Kidney (tissue), 14 donors: ENCODE measurements around the gene ARHGEF26. TPM values are rescaled to one million over a fixed set of nuclear protein-coding genes. Genes with fewer than 3 reads are reported as not detected.

Experiments
- DNase-seq, 5 donors: peaks; one replicate each; pipeline ENCODE4 v3.0.0-alpha.2; 2013 to 2020
- FAIRE-seq: peaks from 2 replicates; lab custom pipeline; 2012; peaks lifted over from hg19 to GRCh38; lab: Jason Lieb, UNC
- H3K27ac ChIP-seq, 2 donors: one replicate each; pipeline ENCODE4 v1.7.0; 2013; ENCODE audit warnings: low read depth in 2 of 2, low read length in 2 of 2, inconsistent platforms in 1 of 2
- H3K27me3 ChIP-seq: one replicate; pipeline ENCODE4 v1.7.1; 2013; ENCODE audit warnings: low read length, inconsistent platforms; ENCODE audit not compliant: control insufficient read depth, insufficient read depth
- H3K36me3 ChIP-seq, 3 donors: one replicate each; pipeline versions ENCODE4 v1.7.0 to v1.7.1; 2013; ENCODE audit warnings: low read length in 3 of 3, control low read depth in 1 of 3, inconsistent platforms in 1 of 3; ENCODE audit not compliant: insufficient read depth in 3 of 3, control insufficient read depth in 2 of 3
- H3K4me1 ChIP-seq, 3 donors: one replicate each; pipeline versions ENCODE4 v1.7.0 to v1.7.1; 2013; ENCODE audit warnings: low read length in 3 of 3, inconsistent platforms in 1 of 3, low read depth in 1 of 3; ENCODE audit not compliant: control insufficient read depth in 2 of 3, insufficient read depth in 2 of 3
- H3K4me3 ChIP-seq, 3 donors: one replicate each; pipeline versions ENCODE4 v1.7.0 to v1.8.1; 2013; ENCODE audit warnings: low read length in 3 of 3, control low read depth in 1 of 3, inconsistent platforms in 1 of 3
- H3K9ac ChIP-seq, 3 donors: one replicate each; pipeline versions ENCODE4 v1.7.0 to v1.7.1; 2013; ENCODE audit warnings: low read length in 3 of 3, control low read depth in 1 of 3, inconsistent platforms in 1 of 3
- H3K9me3 ChIP-seq, 3 donors: one replicate each; pipeline versions ENCODE4 v1.7.0 to v1.7.1; 2013; ENCODE audit warnings: low read length in 3 of 3, control low read depth in 1 of 3, inconsistent platforms in 1 of 3; ENCODE audit not compliant: control insufficient read depth in 2 of 3, insufficient read depth in 1 of 3
- intact Hi-C: fragments of 100-400 bp; cut with DNase I; formaldehyde crosslinking; loops from one replicate; pipeline ENCODE4 v1.11.1; 2022
- polyA plus RNA-seq: library from polyadenylated mRNA; stranded (reverse); fragments of 350-450 nt; fragmentation: Illumina TruSeq; extraction: RNeasy Lipid Tissue Mini Kit (QIAGEN cat#74804); gene quantifications from one replicate; pipeline ENCODE4 v1.2.3, GENCODE V29; 2014; ENCODE audit warnings: low read depth, low replicate concordance; ENCODE audit not compliant: insufficient read depth
- total RNA-seq: library from RNA; stranded (reverse); fragmentation: NEBNext Ultra II Directional; extraction: Animal tissue kit (Norgen Biotek cat#: 25700); gene quantifications from one replicate; pipeline ENCODE4 v1.2.1, GENCODE V29; 2021
- TF ChIP-seq, protein P1 (sequence below): IDR thresholded peaks from 3 replicates; pipeline ENCODE4 v1.5.1; 2012; ENCODE audit warnings: mild to moderate bottlenecking, moderate library complexity, borderline replicate concordance; ENCODE audit not compliant: insufficient read depth; ENCODE audit errors: extremely low read depth
- donor health status: control.
- donor health status: control.
- donor health status: control.
- donor health status: control.
- donor health status: control.
- donor health status: DM: yes; HTN: yes; CAD: no.
- donor health status: Normal renal cell carcinoma (clear cell type).

Gene ARHGEF26
- total and polyA plus RNA-seq, 2 donors from 2014 or later, result 3.9 to 4.8 TPM

DNA sequence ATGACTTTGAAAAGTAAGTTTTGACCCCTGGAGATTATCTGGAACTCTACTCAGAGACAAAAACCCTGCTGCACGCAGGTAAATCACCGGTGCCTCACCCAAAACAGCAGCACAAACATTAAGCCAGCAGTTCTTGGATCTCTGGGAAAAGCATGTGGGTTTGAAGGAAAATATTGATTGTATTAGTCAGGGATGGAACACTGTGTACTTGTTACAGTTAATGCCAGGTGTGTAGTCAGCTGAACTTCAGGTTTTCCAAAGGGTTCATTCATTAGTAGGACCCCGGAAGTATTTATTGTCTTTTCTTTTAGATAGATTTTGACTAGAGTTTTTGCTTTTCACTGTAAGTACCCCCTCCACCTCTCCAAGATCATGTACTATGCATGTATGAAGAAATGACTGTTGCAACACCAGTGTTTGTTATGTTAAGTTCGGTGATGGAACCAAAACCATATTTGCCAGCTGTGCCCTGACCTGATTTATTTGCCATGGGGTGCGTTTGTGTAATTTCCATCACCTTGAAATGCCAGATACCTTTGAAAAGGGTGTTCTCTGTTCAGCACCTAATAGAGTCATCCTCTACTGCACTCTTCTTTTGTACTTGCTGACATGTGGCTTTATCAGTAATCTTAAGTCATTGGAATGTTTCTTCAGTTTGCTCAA lies 14.5 kb downstream of the ARHGEF26 start:
- DNase-seq (no peak), FAIRE-seq (no peak)
- intact Hi-C loops, result no loop called here
- no peak overlapping the region for H3K9ac ChIP-seq
- H3K27me3 ChIP-seq, result no peaks in the 10 kb centered on the region
- TF ChIP-seq, protein P1, sequence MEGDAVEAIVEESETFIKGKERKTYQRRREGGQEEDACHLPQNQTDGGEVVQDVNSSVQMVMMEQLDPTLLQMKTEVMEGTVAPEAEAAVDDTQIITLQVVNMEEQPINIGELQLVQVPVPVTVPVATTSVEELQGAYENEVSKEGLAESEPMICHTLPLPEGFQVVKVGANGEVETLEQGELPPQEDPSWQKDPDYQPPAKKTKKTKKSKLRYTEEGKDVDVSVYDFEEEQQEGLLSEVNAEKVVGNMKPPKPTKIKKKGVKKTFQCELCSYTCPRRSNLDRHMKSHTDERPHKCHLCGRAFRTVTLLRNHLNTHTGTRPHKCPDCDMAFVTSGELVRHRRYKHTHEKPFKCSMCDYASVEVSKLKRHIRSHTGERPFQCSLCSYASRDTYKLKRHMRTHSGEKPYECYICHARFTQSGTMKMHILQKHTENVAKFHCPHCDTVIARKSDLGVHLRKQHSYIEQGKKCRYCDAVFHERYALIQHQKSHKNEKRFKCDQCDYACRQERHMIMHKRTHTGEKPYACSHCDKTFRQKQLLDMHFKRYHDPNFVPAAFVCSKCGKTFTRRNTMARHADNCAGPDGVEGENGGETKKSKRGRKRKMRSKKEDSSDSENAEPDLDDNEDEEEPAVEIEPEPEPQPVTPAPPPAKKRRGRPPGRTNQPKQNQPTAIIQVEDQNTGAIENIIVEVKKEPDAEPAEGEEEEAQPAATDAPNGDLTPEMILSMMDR, result no peak
- H3K27ac ChIP-seq, result no peak overlapping the region
- no peak overlapping the region for H3K4me3 ChIP-seq
- no peaks in the 10 kb centered on the region for H3K4me1 ChIP-seq
- no peaks in the 10 kb centered on the region for H3K36me3 ChIP-seq
- no peaks in the 10 kb centered on the region for H3K9me3 ChIP-seq

DNA sequence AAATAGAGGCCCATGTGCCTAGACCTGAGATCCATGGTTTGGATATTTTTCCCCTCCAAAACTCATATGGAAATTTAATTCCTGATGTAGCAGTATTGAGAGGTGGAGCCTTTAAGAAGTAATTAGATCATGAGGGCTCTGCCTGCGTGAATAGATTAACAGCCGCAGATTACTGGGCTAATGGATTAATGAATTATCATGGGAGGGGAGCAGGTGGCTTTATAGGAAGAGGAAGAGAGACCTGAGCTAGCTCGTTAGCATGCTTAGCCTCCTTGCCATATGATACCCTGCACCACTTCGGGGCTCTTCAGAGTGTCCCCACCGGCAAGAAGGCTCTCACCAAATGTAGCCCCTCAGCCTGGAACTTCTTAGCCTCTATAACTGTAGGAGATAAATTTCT lies 15.8 kb downstream of the ARHGEF26 start:
- no peak for FAIRE-seq
- Histone ChIP-seq H3K4me3 (no peak overlapping the region), H3K27ac (no peak overlapping the region), H3K9ac (no peak overlapping the region), H3K36me3 (no peaks in the 10 kb centered on the region), H3K9me3 (no peaks in the 10 kb centered on the region), H3K27me3 (no peaks in the 10 kb centered on the region), H3K4me1 (no peaks in the 10 kb centered on the region)
- intact Hi-C loops, result no loop called here
- TF ChIP-seq, protein P1, result no peak
- no peak for DNase-seq

DNA sequence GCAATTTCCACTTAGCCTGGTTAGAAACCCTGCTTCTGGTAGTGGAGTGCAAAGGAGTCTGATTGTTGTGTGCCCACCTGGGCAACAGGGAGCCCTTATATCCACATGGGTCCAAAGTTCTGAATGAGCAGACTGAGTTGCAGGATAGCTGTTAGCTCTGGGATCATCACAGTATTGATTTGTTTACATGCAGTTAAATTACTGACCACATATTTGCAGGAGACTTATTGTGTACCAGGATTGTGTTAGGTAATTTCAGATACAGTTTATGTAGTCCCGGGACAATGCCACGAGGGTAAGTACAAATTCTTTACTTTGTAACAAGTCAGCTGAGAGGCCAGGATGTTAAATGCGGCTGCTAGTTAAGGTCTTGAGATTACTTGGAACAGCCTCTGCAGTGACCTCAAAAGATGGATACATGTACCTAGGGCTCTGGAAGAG lies 18.8 kb downstream of the ARHGEF26 start:
- DNase-seq, result no peak
- no peak overlapping the region for H3K9ac ChIP-seq
- no peak for FAIRE-seq
- H3K4me3 ChIP-seq, result no peak overlapping the region
- H3K4me1 ChIP-seq, result no peaks in the 10 kb centered on the region
- no peaks in the 10 kb centered on the region for H3K27me3 ChIP-seq
- no peaks in the 10 kb centered on the region for H3K9me3 ChIP-seq
- TF ChIP-seq, protein P1, result no peak
- H3K27ac ChIP-seq, result no peak overlapping the region
- no peaks in the 10 kb centered on the region for H3K36me3 ChIP-seq
- intact Hi-C loops, result no loop called here
